NOMO-1 treated with DMSO at 0.1 percent for 48 hours (cell line): ENCODE results near the gene TEX38.

Experiments
- DNase-seq: peaks from one replicate; lab custom pipeline; 2025; ENCODE audit not compliant: unreplicated experiment; lab: John Stamatoyannopoulos, UW

The TEX38 gene

GRCh38 chr1:46721204-46721603 is 49.5 kb downstream of the TEX38 start:
- DNase-seq: no peak

DNA sequence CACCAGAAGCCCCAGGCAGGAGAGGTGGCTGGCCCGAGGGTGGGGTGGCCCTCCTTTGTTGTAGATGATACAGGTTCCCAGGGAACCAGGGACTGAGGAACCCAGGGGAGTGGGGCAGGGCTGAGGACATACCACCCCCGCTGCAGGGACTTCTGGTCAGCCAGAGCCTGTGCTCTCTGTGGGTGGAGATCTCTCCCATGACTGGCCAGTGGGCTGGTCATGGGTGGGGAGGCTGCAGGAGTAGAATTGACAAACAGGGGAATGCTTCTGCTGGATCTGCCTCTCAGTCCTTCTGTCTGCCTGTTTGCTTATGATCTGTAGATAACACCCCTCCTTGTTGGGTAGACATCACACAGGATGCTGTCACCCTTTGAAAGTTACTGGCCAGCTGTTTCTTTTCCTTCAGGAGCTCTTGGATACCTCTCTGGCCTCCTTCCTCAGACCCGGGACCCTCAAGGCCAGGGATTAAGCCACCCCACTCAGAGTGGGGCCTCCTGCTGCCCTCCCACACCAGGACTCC is 50.1 kb downstream of the TEX38 start:
- DNase-seq: no peak
